ENCODE measurements around the gene UNKL.
"Not testable (repeated sequence)": the region's sequence is repeated elsewhere in the genome, so short reads cannot be mapped to it uniquely, and the experiment has no call there.

The UNKL gene

DNA sequence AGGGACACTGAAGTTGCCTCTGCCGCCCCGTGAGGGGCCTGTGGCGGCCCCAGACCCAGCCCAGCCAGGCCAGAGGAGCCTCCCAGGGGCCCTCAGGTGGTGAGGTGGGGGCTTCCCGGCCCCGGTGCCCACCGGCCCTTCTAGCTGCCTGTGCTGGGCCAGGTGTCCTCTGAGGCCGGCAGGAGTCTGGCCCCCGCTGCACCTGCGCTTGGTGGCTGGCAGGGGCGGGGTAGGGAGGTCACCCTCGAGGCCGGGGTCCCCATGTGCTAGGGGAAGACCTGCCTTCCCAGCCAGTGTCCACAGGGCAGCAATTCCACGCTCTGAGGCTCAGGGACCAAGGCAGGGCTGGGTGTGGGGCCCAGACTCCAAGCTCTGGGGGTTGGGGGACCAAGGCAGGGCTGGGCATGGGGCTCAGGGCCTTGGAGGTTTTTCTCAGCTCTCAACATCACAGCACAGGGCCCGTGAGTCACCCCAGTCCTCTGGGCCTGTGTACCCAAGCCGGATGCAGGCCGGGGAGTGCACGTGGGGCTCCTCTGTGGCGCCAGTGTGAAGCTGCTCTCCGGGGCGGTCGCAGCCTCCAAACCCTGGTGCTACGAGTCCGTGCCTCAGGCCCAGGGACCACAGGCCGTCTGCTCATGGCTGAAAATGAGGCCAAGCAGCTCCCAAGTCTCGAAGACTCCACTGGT lies 31.2 kb upstream of the UNKL start:
- no peak for FAIRE-seq

DNA sequence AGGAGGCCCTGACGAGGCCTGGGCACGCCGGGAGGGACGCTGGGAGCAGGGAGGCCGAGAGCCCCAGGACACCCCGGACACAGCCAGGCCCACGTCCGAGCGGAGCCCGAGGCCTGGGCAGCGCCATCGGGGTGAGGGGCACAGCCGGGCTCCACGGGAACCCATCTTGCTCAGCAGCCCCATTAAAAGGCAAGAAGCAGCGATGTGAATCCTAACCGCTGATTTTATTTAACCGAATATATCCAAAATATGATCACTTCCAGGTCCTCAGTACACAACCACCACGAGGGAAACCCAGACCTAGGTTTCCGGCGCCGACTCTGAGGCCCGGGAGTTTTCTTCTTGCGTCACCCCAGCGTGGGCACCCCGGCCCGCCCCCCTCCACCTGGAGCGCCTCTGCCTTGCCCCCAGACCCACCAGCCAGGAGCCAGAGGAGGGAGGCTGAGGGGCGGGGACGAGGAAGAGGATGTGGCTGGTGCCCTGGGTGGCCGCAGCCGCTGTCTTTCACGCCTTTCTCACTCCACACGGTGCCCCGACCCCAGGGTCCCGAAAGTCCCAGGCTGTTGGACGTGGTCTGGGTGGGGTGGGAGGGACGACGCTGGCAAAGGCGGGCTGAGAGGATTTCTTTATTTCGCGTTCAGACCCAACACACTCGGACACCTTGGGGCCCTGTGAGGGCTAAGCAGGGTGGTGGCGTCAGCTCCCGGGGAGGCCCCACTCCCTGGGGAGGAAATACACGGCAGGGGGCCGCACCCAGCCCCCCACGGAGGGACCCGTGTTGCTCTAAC lies 30.4 kb upstream of the UNKL start:
- no peak for FAIRE-seq

GRCh38 chr16:1443980-1444729 lies 29.7 kb upstream of the UNKL start, which contains the start of gene CCDC154:
CCDC154 (minus strand) TSS chr16:1444556; CDS start chr16:1444322, 234 bp downstream.
- FAIRE-seq, result no peak

GRCh38 chr16:1443403-1443973 lies 29.0 kb upstream of the UNKL start:
- no peak for FAIRE-seq

- FAIRE-seq, result no peak
These were observed 28.2 kb upstream of the UNKL start for GRCh38 chr16:1442697-1443096.

GRCh38 chr16:1441391-1441829 lies 26.9 kb upstream of the UNKL start:
- no peak for FAIRE-seq

GRCh38 chr16:1439699-1440074 lies 25.2 kb upstream of the UNKL start:
- not testable (repeated sequence) for FAIRE-seq

DNA sequence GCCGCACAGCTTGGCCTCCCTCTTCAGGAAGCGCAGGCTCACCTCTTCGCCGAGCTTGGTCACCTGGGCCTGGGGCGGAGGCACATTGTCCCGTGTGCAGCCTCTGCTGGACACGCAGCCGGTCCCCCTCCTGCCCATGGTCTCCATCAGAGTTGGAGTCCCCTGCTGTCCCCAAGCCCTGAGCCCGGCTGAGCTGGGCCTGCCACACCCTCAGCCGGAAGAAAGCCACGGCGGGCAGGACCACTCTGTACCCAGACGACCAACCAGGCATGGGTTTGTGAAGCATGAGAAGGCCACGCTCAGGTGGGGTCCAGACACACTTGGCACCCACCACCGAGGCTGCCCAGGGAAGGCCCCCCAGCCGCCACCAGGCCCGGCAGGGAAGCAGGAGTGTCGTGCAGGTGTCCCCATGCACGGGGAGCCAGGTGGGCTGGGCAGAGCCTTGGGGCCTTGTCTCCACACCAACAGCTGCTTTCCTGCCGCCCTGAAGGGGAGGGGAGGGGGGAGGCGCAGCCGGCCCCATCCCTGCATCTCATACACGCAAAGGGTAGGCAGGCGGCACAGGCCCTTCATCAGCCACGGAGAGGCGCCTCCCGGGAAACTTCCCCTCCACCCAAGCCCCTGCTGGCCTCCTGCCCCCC lies 24.7 kb upstream of the UNKL start:
- no peak for FAIRE-seq

- no peak for FAIRE-seq
These were observed 23.9 kb upstream of the UNKL start for GRCh38 chr16:1438229-1439057.

- no peak for FAIRE-seq
These were observed 23.1 kb upstream of the UNKL start for GRCh38 chr16:1437606-1438005.

DNA sequence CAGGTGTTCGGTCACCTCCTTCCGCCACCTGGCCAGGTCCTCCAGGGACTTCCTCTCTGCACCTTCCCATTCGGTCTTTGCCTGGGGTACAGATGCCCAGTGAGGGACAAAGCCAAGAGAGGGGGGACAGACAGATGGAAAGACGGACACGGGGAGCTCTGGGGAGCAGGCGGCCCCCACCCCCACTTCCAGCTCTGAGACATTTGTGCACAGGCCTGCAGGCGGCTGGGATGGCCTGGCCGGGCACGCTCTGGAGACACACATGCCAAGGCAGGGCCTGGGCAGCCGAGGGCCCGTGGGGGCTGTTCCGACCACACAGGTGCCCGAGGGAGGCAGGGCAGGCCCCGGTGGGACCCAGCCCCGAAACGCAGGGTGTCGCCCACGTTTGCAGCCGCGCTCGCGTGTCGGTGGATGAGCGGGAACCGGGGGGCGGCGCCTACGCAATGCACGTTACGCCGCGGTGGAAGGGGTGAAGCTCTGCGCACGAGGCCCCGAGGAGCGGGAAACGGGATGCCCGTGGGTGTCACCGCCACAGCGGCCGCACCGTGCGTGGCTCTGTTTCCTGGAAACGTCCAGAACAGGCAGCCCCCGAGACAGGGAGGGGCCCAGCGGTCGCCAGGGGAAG lies 22.3 kb upstream of the UNKL start:
- FAIRE-seq, result no peak

GRCh38 chr16:1435921-1436697 lies 21.6 kb upstream of the UNKL start:
- FAIRE-seq, result no peak

DNA sequence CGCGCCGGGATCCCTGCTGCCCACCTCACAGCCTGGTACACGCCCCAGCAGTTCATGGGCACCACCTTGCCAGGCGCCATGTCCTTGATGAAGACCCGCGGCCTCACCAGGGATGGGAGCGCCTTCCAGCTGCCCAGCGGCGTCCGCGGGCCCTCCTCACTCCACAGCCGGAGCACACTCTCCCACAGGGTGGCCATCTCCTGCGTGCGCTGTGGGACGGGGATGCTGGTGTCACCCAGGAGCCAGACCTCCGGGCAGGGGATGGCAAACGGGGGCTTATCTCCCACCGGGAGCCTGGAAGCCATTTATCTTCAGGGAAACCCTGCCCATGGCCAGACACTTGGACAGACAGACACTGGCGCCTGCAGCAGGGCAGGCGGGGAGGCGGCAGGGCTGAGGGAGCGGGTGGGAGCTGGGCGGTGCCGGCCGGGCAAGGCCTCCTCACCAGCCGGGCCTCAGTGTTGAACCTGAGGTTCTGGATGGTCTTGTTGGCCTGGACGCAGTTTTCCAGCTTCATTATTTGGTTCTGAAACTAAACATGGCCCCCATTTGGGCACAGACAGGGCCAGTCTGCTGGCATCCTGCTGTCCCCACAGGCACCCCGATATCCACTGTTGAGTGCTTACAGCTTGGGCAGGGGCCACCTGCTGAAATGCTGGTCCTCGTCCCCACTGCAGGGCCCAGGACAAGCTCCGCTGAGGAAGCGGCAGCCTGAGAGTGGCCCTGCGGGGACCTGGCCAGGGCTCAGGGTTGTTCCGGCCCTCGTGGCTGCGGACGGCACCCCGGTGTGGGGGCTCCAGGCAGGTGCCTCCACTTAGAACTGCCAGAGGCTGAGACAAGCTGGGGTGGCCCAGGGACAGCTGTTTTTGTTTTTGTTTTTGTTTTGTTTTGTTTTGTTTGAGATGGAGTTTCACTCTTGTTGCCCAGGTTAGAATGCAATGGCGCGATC lies 20.4 kb upstream of the UNKL start:
- FAIRE-seq, result no peak

DNA sequence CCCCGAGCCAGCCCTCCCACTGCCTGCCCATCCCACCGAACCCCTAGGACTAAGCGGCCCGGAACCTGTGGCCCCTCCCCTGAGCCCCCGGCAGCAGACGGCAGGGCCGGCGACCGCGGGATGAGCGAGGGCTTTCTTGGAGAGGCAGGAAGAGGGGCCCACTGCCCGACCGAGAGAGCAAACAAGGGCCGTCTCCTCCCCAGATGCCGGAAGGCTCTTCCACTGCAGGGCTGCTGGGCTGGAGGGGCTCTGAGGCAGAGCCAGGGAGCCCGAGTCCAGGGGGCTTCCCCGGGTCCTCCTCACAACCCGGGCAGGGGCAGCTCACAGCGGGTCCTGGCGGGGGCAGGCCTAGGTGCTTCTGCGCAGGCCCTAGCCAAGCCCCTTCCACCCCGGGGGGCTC lies 19.3 kb upstream of the UNKL start:
- no peak for FAIRE-seq

GRCh38 chr16:1433263-1433560 lies 18.7 kb upstream of the UNKL start:
- FAIRE-seq, result no peak

- no peak for FAIRE-seq
These were observed 18.1 kb upstream of the UNKL start for GRCh38 chr16:1432388-1433262.

DNA sequence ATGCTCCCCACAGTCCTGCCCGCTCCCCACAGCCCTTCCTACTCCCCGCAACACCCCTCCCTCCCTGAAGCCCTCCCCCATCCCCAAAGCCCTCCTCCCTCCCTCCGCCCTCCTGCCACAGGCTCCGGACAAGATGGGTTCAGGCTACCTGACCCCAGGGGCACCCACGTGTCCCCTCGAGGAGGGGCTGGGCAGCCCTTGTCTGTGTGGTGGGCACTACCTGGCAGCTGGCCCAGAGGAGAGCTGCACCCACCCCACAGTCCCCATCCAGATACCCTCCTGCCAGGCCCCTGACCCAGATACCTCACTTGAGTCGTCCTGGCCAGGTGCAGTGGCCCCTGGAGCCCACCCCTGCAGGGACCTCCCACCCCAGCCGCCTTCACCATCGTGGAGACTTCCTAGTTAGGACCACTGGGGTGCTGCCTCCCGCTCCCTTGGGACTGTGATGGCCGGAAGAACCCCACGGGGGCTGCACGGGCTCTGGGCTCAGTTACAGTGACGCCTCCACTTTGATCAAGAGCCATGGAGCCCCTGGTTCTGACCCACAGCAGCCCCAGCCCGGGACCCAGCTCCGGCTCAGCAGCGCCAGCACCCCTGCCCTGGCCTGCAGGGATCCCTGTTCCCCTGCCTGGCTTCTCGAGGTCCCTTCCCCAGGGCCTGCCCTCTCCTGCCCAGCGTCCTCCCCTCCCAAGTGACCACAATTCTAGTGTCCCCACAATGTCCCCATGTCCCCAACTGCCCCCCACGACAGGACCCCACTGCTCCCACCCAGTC lies 17.2 kb upstream of the UNKL start:
- FAIRE-seq, result no peak
